Activated CD8-positive, alpha-beta memory T cell treated with anti-CD3 and anti-CD28 coated beads, Interleukin-2, amount 50 U/mL, for 48 hours (primary cell): ENCODE measurements around the gene CTIF.
"Not testable (repeated sequence)": the region's sequence is repeated elsewhere in the genome, so short reads cannot be mapped to it uniquely, and the experiment has no call there.

Experiments used
- DNase-seq: peaks from one replicate; pipeline ENCODE4 v3.0.0-alpha.2; 2020

Gene CTIF

DNA sequence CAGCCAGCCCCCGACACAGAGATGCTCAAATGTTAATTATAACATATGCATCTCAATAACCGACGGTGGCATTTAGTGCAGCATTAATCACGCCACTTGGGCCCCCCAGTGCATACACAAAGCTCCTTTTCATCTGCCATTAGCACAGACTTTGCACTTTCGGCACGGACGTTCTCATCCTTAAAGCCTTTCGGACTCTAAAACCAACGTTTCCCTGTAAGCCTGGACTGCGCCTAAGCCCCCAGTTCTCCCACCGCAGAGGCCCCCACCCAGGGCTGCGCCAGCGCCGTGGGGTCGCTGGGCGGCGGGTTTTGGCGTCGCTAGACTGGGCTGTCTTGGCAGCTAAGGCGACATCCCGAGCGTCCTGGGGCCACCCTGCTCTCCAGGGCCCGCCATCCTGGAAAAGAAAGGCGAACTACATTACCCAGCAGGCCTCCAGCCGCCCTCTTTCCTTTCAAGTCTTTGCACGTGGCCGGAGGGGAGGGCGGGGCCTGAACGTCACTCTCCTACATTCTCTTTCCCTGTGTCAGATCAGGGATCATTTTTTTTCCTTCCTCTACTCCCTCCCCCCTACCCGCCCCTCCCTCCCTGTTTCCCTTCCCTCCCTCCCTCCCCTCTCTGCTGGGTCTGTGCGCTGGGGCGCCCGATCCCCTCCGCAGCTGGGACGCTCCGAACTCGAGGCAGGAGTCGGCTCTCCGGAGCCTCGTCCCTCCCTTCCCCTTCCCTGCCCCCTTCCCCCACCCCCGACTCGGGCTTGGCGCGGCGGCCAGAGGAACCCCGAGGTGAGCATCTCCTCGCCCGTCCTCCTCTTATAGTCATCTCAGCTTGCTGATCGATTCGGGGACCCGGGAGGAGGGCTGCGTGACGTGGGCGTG, at the start of gene CTIF:
CTIF (plus strand) TSS at position 501 of the 875 bp plus-strand sequence. CDS start 80,535 bp downstream, outside the sequence.
- peak; percentile 80 for DNase-seq

DNA sequence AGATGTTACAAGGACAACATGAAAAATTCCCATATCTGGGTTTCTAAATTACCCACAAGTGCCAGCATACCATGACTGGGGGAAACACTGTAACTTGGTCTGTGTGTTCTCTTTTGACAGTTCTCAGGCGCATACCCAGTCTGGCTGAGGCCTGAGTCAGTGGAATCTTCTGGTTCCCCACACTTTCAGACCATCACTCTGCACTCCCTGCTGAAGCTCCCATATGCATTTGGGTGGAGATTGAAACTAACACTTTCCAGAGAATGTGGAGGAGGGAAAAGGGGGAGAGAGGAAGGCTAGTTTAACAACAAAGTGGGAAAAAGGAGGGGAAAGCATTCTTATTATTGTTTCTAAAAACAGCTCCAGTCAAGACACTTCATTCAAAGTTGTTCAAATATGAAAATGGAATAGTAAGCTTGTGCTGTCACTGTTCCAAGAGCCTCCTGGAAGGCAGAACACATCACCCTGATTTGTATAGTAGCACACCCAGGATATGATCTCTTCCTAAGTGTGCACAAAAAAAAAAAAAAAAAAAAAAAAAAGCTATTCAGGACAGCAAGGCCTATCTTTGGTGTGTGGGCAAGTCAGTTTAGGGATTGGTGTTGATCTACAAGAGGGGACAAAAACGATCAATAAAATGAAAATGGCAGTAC, 48.1 kb upstream of the CTIF start:
- DNase-seq = no peak

DNA sequence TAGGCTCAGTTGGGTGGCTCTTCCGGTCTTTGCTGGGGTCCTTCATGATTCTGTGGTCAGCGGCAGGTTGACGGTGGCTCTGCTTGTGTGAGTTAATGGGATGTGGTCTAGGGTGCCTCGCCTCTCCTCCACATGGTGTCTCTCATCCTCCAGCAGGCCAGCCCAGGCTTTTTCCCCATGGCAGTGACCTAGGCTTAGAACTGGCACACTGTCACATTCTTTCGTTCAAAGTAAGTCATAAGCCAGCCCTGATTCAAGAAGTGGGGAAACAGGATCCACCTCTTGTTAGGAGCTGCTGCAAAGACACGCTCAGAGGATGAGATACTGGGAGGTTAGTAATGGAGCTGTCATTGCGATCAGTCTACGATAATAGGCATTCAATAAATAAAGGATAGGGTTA, 46.0 kb upstream of the CTIF start:
- DNase-seq = no peak

DNA sequence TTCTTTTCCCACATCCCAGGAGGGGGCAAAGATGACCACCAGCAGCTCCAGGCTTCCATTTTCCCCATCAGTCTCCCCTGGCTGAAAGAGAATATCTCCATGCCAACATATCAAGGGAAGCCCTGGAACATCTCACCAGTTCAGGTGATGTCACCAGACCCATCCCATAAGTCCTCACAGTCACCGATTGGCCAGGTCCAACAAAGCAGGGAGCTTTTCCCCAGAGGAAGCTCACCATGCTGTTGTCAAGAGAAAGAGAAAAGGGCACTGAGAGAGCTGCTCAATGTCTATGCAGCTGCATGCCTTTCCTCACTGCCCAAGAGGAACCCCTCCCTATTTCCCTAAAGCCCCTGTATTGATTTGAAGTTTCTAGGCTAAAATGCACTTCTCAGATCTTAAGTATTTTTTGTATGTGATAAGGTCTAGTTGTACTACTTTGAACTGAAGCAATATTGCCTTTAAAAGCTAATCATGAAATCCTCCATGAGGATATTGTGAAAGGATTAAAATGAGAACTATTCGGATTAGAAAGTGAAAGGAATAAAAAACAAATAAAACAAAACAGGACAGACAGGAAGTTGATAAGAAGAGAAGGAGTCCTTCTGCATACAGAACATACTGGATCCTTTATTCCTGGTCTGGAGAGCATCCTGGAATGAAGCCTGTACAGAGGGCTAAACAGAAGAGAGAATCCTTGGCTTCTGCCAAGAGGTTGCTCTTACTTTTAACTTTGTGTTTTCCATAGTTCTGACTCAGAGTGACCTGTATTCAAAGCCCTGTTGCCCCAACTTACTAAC, 45.2 kb upstream of the CTIF start:
- no peak for DNase-seq

DNA sequence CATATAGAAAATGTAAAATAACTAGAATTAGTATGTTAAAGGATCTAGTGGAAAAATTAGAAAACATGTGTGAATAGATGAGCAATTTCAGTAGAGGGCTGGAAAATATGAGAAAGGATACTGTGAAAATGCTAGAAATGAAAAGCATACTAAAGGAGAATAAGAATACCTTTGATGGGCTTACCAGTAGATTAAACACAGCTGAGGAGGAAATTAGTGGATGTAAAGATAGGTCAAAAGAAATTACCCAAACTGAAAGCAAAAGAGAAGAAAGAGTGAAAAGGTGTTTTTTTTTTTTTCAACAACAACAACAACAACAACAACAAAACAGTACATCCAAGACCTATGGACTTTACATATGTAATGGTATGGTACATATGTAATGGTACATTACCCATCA, 41.0 kb upstream of the CTIF start:
- DNase-seq = no peak

DNA sequence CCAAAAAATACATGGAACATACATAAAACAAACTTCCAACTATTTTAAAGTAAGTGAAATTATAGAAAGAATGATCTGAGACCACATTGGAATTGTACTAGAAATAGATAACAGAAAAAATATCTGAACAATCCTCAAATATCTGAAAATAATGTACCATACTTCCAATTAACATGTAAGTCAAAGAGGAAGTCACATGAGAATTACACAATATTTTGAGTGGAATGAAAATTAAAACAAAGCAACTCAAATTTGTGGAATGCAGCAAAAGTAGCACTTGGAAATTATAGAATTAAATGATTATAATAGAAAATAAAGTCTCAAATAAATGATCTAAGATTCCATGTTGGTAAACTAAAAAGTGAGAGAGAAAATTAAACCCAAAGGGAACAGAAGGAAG, 38.3 kb upstream of the CTIF start:
- DNase-seq = no peak

DNA sequence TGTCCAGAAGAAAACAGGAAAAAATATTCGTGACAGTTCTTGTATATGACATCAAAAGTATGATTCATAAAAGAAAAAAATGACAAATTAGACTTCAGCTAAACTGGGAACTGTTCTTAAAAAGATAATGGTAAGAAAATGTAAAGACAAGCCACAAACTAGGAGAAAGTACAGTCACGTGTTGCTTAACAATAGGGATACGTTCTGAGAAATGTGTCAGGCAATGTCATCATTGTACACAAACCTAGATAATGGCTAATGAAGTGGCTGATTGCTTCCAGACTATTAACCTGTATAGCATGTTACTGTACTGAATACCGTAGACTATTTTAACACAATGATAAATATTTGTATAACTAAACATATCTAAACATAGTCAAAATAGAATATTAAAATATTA, 35.9 kb upstream of the CTIF start:
- no peak for DNase-seq

DNA sequence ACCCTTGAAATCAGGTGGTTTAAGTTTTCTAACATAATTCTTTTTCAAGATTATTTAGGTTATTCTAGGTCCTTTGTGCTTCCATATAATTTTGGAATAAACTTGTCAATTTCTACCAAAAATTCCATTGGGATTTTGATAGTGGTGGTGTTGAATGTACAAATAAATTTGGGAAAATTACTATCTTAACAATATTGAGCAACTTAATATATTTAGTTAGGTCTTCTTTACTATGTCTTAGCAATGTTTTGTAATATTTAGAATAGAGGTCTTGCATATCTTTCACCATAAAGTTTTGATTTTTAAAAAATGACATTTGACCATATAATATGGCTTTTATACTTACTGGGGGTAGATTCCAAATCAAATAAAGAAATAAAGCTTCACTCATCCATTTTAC, 34.0 kb upstream of the CTIF start:
- no peak for DNase-seq

DNA sequence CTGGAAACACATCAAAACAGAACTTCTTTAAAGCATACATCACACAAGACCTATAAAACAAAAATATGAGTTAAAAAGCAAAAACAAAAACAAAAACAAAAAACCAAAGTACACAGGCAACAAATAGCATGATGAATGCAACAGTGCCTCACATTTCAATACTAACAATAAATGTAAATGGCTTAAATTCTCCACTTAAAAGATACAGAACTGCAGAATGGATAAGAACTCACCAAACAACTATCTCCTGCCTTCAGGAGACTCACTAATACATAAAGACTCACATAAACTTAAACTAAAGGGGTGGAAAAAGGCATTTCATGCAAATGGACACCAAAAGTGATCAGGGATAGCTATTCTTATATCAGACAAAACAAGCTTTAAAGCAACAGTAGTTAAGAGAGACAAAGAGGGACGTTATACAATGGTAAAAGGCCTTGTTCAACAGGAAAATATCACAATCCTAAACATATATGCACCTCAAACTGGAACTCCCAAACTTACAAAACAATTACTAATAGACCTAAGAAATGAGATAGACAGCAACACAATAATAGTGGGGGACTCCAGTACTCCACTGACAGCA, 31.8 kb upstream of the CTIF start:
- not testable (repeated sequence) for DNase-seq

DNA sequence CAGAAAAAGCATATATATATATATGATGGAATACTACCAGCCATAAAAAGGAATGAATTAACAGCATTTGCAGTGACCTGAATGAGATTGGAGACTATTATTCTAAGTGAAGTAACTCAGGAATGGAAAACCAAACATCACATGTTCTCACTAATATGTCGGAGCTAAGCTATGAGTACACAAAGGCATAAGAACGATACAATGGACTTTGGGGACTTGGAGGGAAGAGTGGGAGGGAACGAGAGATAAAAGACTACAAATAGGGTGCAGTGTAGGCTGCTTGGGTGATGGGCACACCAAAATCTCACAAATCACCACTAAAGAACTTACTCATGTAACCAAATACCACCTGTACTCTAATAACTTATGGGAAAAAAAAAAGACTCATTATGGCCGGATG, 26.3 kb upstream of the CTIF start:
- not testable (repeated sequence) for DNase-seq

DNA sequence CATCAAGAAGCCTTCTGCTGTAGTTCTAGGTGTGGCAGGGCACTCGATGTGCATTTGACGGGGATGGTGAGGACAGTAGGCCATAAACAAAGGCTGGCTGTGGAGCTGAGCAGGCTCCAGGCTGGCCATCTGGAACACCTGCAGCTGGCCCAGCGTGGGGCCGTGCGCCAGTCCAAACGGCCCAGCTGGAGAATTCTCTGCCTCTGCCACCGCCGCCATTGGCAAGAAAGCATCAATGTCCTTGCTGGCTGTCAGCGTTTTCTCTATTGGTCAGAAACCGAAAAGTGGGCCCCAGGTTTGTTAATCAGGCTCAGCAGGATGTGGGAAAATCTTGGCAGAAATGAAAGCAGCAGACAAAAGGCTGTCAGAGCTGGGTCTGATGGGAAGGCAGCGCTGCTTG, 24.0 kb upstream of the CTIF start:
- no peak for DNase-seq

DNA sequence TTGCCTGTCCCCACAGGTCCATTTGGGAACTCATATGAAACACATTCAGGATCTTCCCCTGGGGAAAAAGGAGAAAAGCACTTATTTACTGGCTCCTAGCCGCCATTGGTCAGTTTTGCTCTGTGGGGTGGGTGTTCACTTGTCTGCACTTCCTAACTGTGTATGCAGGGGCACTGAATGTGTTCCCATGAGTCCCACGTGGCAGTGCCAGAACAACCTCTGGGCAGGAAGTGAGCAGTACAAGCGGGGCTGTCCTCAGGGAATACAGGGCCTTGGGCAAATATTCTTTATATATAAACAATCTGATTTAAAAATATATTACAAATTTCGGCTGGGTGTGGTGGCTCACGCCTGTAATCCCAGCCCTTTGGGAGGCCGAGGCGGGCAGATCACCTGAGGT, 21.8 kb upstream of the CTIF start:
- no peak for DNase-seq

DNA sequence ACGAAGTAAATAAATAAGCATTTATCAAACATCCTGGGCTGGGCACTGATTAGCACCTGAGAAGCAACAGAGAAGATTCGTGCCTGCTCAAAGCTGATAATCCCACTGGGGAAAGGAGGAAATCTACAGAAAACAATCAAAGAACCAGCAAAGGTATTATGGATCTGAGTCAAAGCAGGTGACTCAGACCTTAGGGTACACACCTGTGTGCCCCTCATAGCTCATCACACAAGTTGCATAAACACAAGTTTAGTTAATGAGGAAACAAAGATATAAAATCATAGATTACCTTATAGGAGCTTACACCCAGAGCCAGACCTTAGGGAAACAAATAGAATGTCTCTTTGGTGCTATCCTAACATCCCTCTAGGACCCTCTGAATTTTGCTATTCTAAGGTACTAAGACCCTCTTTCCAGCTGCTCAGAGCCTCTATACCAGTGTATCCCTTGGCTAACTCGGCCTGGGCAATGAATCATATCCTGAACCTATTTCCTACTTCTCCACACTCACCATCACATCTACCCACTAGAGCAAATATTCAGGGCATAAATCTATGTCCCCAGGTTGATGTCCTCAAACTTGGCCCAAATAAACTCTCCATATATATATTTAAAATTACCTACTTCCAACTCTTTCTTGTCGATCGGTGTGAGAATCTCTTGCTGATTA, 19.3 kb upstream of the CTIF start:
- DNase-seq = no peak

DNA sequence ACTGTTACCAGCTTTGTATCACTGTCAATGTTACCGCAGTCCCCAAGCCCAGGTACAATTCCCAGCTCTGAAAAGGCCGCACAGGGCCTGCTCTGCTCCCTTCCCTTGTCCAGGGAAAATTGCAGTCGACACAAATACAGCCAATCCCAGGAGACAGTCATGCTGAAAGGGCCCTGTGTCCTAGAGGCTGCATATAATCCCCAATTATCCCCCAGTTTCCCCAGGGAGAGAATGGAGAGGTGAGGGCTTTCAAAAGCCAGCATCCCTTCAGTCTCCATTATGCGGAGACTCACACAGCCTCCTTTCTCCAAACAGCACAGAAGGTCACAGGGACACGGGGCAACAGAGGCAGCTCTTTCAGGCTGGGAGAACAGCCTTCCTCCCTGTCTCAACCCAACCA, 17.1 kb upstream of the CTIF start:
- DNase-seq = no peak

DNA sequence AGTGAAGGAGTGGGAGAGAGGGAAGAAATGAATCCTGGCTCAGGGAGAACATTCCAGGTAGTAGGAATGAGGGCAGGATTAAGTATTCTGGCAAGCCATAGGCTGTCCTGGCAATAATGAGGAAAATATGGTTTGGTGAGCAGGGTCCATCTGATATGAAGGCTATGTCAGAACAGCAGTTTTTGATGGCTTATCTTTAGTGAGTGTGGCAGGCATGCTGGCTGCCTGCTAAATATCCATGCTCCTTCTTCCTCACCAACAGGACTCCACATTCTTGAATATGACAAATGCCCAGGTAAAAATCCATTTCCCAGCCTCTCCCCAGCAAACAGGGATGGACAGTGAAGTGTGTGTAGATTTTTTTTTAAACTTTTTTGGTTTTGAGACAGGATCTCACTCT, 13.2 kb upstream of the CTIF start:
- DNase-seq = no peak

DNA sequence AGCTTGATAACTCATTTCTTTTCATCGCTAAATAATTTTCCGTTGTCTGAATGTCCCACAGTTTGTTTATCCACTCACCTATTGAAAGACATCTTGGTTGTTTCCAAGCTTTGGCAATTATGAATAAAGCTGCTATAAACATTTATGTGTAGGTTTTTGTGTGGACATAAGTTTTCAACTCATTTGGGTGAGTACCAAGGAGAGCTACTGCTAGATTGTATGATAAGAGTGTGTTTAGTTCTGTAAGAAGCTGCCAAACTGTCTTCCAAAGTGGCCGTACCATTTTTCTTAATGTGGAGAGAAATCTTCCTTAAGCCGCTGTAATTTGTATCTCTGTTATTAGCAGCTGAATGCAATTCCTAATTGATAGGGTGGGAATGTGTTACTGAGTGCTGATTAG, 11.4 kb upstream of the CTIF start:
- no peak for DNase-seq

DNA sequence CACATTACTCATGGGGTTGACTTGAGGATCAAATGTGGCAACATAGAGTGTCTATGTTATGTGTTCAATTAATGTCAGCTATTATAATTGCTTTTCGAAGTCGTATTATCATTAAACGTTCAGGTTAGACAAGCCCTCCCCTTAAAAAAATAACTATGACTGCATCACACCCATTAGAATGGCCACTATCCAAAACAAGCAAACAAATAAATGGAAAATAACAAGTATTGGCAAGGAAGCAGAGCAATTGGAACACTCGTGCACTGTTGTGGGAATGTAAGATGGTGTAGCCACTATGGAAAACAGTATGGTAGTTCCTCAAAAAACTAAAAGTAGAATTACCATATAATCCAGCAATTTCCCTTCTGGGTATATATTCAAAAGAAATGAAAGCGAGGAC, 10.0 kb upstream of the CTIF start:
- no peak for DNase-seq

DNA sequence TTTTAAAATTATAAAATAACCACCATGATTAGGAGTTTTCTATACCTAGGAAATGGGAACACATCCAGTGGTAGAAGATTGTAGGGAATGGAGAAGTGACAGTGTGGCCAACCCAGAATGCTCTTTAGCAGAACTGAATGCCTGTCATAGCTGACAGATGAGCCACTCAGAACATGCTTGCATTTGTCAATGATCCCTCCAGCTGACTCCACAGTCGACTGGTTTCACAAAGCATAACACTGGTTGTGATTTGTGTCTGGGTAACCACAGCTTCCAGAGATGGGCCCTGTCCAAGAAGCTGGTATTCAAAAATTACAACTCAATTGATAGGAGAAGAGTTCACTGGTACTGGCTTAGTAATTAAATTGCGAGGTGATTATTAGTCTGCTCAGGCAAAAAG, 9.0 kb upstream of the CTIF start:
- DNase-seq = no peak

DNA sequence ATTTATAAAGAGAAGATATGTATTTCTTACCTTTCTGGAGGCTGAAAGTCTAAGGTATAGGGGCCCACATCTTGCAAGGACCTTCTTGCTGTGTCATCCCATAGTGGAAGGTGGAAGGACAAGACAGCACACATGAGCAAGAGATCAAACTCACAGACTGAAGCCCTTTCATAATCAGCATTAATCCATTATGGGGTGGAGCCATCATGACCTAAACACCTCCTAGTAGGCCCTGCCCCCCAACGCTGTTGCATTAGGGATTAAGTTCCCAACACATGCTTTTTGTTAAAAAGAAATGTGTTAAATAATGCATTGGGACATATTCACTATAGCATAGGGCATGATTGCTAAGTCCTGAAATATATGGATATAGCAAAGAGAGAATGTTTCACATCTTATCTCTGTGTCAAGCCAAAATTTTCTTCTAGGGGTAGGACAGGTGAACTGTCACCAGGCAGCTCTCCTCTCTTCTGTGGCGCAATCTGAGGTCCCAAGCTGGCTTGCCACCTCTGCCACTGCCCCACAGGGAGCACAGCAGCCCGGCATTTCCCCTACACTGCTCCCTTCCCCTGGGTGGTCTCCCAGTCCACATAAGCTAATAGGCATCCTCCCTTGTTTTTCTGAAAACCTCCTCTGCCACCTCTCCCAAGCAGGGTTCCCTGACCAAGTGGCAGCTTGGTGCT, 8.3 kb upstream of the CTIF start:
- DNase-seq = no peak

DNA sequence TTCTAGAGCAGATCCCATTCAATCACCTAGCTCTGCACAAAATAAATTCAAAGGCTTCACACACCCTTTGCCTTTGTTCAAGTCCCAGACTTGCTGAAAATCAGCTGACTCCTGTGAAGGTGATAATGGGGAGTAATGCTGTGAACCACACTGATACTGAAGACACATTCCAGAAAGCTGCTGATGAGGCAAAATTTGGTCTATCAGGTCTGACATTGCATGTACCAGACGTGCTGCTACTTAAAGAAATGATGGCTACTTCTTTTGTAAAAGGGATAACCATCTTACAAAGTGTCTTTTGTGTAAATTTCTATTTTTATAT, 7.8 kb upstream of the CTIF start:
- no peak for DNase-seq

DNA sequence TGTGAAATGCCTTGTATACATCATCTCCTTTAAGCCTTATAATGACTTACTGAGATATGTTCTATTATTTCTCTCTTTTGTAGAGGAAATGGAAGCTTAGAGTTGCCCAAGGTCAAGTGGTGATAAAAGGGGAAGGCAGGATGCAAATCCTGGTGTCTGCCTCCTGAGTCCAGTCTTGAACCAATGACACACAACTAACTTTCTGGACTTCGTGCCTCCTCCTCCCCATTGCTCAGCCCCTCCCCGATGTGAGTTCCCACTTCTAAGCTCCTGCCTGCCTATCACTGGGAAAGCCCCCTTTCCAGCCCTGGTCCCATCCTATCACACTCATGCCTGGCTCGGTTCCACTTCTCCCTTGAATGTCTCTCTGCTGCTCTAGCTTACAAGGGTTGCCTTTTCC, 6.9 kb upstream of the CTIF start:
- DNase-seq = no peak

DNA sequence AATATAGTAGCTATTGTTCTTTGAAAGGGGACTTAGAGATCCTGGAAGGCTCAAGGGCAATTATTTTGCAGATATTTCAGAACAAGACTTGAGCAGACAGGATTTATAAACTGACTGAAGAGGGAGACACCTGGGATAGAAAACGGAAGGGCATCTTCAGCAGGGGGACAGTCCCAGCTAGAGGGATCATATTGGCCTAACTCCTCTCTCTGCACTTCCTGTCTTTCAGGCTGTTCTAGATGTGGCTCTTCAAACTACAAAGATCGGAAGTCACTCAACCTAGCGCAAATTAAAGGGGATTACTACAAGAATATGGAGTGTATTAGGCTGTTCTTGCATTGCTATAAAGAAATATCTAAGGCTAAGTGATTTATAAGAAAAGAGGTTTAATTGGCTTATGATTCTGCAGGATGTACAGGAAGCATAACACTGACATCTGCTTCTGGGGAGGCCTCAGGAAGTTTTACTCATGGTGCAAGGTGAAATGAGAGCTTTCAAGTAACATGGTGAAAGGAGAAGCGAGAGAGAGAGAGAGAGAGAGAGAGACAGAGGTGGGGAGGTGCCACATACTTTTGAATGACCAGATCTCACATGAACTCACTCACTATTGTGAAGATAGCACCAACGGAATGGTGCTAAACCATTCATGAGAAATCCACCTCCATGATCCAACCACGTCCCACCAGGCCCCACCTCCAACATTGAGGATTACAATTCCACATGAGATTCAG, 5.3 kb upstream of the CTIF start:
- DNase-seq = no peak
